Lower leg skin (tissue), 4 donors: Measurements from ENCODE around the gene CRTC1. TPM values are rescaled to one million over a fixed set of nuclear protein-coding genes. Genes with fewer than 3 reads are reported as not detected.

Experiments used
- DNase-seq, 2 donors: peaks; one replicate each; pipeline ENCODE4 v3.0.0-alpha.2; 2019; ENCODE audit warnings: low spot score in 2 of 2
- H3K4me3 ChIP-seq: fragments of 200-600 bp; sonication (generic); 2 replicates; pipeline ENCODE4 v1.5.1; 2017; ENCODE audit warnings: mild to moderate bottlenecking, low read depth; ENCODE audit not compliant: poor library complexity, severe bottlenecking
- CTCF ChIP-seq, 3 donors: fragments of 450-650 bp; IDR thresholded peaks; one replicate each; pipeline ENCODE4 v1.5.1; 2016; ENCODE audit warnings: antibody characterized with exemption in 3 of 3, mild to moderate bottlenecking in 3 of 3, moderate library complexity in 2 of 3
- POLR2A ChIP-seq, 2 donors: fragments of 450-650 bp; IDR thresholded peaks; one replicate each; pipeline ENCODE4 v1.6.1; 2016 to 2017; ENCODE audit warnings: antibody characterized with exemption in 2 of 2, mild to moderate bottlenecking in 1 of 2, moderate library complexity in 1 of 2
- WGBS, 2 donors: methylation state at CpG; one replicate each; pipeline ENCODE4 v1.1.5; 2018; 5-methylcytosine and 5-hydroxymethylcytosine counted together
- intact Hi-C: fragments of 100-400 bp; cut with DNase I; formaldehyde crosslinking; loops from one replicate; pipeline ENCODE4 v1.15.0; 2023; ENCODE audit warnings: low total_unique reads
- total RNA-seq, 4 donors: library from RNA; depleted of rRNA; stranded (reverse); fragments of >200 nt; gene quantifications; one replicate each; pipeline ENCODE4 v1.1.0, GENCODE V29; 2016

Gene CRTC1
- total RNA-seq, 4 donors from 2014 or later, result 2.1 to 5.5 (median 4.2) TPM

- H3K4me3 ChIP-seq, result no peak overlapping the region
- intact Hi-C loops, result no loop called here
- TF ChIP-seq POLR2A (IDR thresholded peaks at IDR 0.05), result no peak
- no peak for TF ChIP-seq CTCF (IDR thresholded peaks at IDR 0.05)
- peak; percentile 78 to 97 for DNase-seq
- WGBS, 2 donors, result 56 to 73% methylated on average over 34 of the region's 34 CpGs
These were observed 32.9 kb upstream of the CRTC1 start for GRCh38 chr19:18650468-18651041.

- no peak for DNase-seq
- TF ChIP-seq POLR2A (IDR thresholded peaks at IDR 0.05) (no peak), CTCF (IDR thresholded peaks at IDR 0.05) (no peak)
- intact Hi-C loops, result no loop called here
- H3K4me3 ChIP-seq, result no peak overlapping the region
- WGBS, 2 donors, result 89 to 100% methylated on average over 1 of the region's 1 CpG
These were observed 32.2 kb upstream of the CRTC1 start for GRCh38 chr19:18651300-18651699.

- no peak overlapping the region for H3K4me3 ChIP-seq
- TF ChIP-seq POLR2A (IDR thresholded peaks at IDR 0.05) (no peak), CTCF (IDR thresholded peaks at IDR 0.05) (no peak)
- intact Hi-C loops, result no loop called here
- DNase-seq, result no peak
- 75 to 80% methylated on average over 6 of the region's 6 CpGs for WGBS, 2 donors
These were observed 31.7 kb upstream of the CRTC1 start for GRCh38 chr19:18651733-18652132.

GRCh38 chr19:18653853-18654252 is 29.6 kb upstream of the CRTC1 start:
- intact Hi-C loops, result no loop called here
- no peak overlapping the region for H3K4me3 ChIP-seq
- no peak for DNase-seq
- TF ChIP-seq POLR2A (IDR thresholded peaks at IDR 0.05), result no peak
- no peak for TF ChIP-seq CTCF (IDR thresholded peaks at IDR 0.05)
- 100% methylated on average over 1 of the region's 1 CpG for WGBS, 2 donors

- TF ChIP-seq POLR2A (IDR thresholded peaks at IDR 0.05) (no peak), CTCF (IDR thresholded peaks at IDR 0.05) (no peak)
- H3K4me3 ChIP-seq, result no peak overlapping the region
- DNase-seq, result no peak
- 93 to 95% methylated on average over 7 of the region's 7 CpGs for WGBS, 2 donors
- intact Hi-C loops, result no loop called here
These were observed 29.0 kb upstream of the CRTC1 start for GRCh38 chr19:18654469-18654868.
